ENCODE data around the gene SLC25A17.

SLC25A17 gene

DNA sequence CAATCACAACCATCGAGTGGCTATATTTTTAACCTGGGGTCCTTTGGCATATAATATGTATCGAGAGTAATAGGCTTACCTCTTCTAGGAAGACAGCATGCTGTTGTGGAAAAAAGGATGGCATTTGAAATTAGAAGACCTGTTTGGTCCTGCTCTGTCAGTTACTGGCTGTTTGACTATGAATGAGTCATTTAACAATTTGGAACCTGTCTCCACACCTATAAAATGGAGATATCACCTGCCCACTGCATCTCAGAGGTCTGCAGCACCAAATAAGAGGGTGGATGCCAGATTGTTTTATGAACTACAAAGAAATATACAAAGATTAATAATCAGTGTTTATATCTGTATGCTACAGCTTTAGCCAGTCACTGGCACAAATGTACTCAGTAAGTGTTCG, 60.8 kb downstream of the SLC25A17 start:
- DNase-seq (ENCODE audit: low spot score), result no peak

DNA sequence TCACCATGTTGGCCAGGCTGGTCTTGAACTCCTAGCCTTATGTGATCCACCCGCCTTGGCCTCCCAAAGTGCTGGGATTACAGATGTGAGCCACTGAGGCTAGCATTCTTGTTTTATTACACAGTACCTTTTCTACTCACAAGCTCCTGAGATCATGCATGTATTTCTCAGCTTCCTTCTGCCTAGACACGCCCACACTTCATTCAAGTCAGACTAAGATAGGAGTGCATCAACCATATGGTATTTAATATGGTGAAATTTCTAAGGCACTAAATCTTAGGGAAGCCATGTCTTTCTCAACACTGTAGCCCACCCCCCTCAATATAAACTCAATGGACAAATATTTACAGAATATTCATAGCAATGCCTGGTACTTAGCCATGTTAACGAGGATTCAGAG, 62.1 kb downstream of the SLC25A17 start:
- no peak for DNase-seq (ENCODE audit: low spot score)

- DNase-seq (ENCODE audit: low spot score), result no peak
These were observed 66.0 kb downstream of the SLC25A17 start for GRCh38 chr22:40753114-40753513.

DNA sequence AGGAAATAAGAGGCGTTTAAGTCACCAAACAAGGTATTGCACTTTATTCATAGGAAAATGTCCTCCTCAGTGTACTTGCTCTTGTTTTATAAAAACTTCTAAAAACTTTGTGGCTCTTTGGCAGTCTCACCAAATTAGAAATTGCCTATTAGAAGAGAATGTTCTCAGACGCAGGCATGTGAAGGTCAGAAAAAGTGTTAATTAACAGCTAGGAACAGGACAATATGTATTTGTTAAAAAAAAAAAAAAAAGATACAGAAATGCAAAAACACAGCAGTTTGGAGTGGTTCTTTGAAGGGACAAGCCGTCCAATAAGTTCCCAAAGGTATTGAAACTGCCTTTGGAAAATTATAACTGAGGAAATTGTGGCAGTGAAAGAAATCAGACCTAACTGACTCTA, 67.9 kb downstream of the SLC25A17 start:
- DNase-seq (ENCODE audit: low spot score), result no peak

- DNase-seq (ENCODE audit: low spot score), result no peak
These were observed 69.3 kb downstream of the SLC25A17 start for GRCh38 chr22:40749829-40750228.

DNA sequence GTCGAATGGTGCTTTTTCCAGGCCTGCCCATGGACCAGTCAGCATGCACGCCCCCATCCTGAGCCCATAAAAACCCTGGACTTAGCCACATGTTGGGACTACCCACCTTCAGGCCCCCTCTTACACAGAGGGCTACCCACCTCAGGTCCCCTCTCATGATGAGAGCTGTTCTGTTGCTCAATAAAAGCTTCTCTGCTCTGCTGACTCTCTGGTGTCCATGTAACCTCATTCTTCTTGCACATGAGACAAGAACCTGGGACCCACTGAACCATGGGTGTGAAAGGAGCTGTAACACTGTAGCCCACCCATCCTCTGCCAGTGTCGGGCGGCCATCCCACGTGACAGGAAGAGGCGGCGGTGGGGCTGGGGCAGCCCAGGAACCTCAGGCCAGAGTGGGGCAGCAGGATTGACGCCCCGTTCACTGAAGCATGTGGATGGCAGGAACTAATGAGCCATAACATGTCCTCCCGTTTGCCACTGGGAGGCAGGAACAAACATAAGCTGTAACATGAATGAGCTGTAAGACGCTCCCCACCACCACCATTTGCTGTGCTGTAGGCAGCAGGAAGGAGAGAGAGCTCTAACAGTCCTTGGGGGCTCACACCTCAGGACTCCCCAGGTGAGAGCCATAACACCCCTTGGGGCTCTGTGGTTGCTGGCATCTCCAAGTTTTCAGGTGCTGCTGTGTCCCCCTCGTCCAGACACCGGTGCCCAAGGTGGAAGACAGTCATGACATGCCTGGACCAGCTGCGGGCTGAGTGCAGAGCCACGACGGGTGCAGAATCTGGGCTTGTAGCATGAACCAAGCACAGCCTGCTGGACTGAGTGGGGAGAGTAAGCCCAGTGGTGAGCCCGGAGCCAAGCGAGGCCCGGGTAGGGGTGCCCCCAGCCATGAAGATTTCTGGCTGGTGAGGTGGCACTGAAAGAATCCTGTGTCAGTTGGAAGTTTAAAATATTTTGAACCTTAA, 70.5 kb downstream of the SLC25A17 start:
- no peak for DNase-seq (ENCODE audit: low spot score)

- DNase-seq (ENCODE audit: low spot score), result no peak
These were observed 71.8 kb downstream of the SLC25A17 start for GRCh38 chr22:40747361-40747760.

GRCh38 chr22:40746428-40747220, 72.5 kb downstream of the SLC25A17 start:
- no peak for DNase-seq (ENCODE audit: low spot score)

DNA sequence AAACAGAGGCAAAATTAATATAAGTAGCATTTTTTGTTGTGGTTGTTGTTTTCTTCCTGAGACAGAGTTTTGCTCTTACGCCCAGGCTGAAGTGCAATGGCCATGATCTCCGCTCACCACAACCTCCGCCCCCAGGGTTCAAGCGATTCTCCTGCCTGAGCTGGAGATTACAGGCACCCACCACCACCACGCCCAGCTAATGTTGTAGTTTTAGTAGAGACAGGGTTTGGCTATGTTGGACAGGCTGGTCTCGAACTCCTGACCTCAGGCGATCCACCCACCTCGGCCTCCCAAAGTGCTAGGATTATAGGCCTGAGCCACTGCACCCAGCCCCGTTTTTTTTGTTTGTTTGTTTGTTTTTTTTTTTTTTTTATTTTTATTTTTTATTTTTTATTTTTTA, 75.4 kb downstream of the SLC25A17 start:
- no peak for DNase-seq (ENCODE audit: low spot score)

GRCh38 chr22:40741116-40741515, 78.0 kb downstream of the SLC25A17 start:
- peak; percentile 42 for DNase-seq (ENCODE audit: low spot score)

DNA sequence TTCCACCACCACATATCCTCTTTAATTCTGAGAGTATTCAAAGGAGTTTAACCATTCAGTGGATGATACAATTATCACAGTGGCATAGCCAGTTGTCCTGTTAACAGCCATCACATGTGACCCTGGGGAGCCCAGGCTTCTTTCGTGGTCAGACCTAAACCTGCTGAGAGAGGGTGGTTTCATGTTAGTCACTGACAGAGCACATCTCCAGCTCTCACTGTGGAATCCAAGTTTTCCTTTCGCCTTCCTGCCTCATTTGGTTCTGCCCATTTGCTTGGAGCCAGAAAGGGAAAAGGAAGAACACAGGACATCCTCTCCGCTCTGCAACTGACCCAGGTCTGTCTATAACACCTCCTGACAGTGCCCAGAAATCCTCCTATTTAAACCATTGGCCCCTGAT, 79.4 kb downstream of the SLC25A17 start:
- no peak for DNase-seq (ENCODE audit: low spot score)

DNA sequence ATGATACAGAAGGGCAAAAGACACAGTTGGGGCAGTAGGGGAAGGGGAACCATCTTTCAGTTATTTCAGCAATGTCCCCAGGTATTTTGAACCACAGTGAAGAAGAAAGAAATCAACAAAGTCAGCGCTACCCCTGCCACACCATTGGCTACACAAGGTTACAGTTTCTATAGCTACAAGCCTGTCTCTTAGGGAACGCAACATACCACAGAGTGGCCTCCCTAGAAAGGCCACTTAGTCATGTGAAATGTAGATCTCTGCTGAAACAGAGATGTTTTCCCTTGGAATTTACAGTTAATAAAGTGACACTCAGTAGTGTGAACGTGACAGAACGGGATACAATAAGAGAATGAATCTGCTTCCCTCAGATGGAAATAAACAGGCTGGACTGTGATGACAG, 85.2 kb downstream of the SLC25A17 start:
- DNase-seq (ENCODE audit: low spot score), result no peak

DNA sequence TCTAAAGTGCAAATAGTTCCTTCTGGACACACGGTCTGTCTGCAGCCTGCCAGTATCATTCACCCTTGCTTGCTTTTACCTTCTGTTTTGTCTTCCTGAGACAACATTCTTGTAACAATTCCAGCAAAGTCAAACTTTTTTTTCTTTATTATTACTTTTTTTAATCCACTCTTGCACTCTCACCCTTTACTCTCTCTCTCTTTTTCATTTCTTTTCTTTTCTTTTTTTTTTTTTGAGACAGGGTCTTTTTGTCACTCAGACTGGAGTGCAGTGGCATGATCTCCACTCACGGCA, 86.2 kb downstream of the SLC25A17 start:
- DNase-seq (ENCODE audit: low spot score), result no peak

GRCh38 chr22:40729284-40729683, 89.9 kb downstream of the SLC25A17 start:
- no peak for DNase-seq (ENCODE audit: low spot score)

DNA sequence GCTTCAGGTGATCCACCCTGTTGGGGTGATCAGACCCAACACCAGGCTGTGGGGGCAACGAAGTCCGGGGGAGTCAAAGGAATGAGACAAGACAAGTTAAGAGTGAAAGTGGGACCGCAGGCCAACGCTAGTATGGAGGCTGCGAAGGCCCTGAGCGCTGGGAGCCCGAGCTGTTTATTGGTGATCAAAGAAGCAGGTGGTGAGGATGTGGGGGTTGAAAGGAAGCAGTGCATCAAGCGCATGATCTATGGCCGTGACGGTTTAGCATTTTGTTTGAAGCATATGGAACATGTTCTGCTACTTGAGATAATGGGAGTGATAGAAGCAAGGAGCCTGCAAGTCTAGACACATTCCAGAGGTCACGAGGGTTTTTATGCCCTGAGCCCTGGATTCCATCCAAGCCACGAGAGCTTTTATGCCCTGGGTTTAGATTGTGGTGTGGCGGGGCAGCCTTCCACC, 90.4 kb downstream of the SLC25A17 start:
- DNase-seq (ENCODE audit: low spot score), result peak; percentile 93

GRCh38 chr22:40727964-40728615, 91.1 kb downstream of the SLC25A17 start:
- no peak for DNase-seq (ENCODE audit: low spot score)

- no peak for DNase-seq (ENCODE audit: low spot score)
These were observed 91.8 kb downstream of the SLC25A17 start for GRCh38 chr22:40727070-40727963.

DNA sequence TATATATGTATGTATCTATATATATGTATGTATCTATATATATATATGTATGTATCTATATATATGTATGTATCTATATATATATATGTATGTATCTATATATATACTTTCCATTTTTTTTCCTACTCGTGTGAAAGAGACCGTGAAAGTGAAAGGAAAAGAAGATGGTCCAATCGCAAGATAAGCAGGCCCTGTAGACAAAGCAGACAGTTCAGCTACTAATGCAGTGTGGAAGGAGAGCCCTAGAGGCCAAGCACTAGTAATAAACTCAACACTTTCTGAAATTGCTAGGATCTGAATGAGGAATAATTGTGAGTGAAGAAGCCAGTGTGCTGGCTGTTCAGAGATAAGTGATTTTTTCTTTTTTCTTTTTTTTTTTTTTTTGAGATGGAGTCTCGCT, 92.6 kb downstream of the SLC25A17 start:
- DNase-seq (ENCODE audit: low spot score), result no peak

DNA sequence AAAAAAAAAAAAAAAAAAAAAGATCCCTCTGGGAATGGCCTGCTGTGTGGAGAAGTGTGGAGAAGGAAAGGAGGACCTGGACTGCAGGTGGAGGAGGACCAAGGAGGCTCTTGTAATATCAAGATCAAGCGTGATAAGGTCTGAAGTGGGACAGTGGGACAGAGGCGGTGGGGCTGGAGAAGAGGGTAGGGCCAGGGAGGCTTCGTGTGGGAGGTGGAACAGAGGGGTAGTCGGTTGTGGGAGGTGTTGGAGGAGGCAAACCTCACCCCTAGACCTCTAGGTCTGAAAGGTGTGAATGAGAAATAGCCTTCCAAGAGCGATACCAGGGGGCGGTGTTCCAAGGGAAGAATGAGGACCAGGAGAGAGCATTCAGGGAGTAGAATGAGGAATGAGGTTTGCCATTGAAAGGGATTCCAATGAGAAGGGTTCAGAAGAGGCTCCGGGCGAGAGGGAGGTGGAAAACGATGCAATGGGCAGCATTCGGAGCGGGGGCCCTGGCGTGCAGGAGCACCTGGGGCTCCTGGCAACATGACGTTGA, 95.7 kb downstream of the SLC25A17 start:
- DNase-seq (ENCODE audit: low spot score), result no peak

DNA sequence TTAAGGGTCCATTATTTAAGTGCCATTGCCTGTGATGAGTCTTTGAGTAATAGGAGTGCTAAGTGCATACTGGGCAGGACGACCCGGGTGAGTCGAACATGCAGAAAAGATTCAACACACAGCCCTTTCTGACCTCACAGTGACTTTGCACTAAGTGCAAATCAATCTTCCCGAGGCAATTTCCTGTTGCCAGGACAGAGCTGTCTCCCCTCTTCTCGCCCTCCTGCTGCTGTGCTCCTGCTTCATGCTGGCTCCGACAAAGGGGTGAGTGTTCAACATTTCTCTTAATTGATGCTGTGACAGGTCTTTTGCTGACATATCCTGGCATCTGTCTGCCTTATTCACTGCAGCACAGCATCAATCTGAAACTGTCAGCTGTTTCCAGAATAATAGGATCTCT, 97.9 kb downstream of the SLC25A17 start:
- DNase-seq (ENCODE audit: low spot score), result peak; percentile 91

Data from SK-N-DZ (cell line).